SU-DHL-6 (cell line): ENCODE measurements around the gene S100A14.

Experiments used
- EZH2phosphoT487 ChIP-seq: fragments of 200-600 bp; sonication (generic), shearing (Covaris generic); conservative IDR thresholded peaks from 2 replicates; pipeline ENCODE4 v1.6.1; 2018; ENCODE audit warnings: mild to moderate bottlenecking, antibody characterized with exemption, low read length, moderate library complexity, mixed read lengths
- TF ChIP-seq, protein P1 (sequence below): fragments of 200-600 bp; sonication (generic); IDR thresholded peaks from one replicate; pipeline ENCODE4 v1.5.1; 2017; ENCODE audit warnings: antibody characterized with exemption, mild to moderate bottlenecking, low read length, moderate library complexity; ENCODE audit not compliant: insufficient read depth, poor library complexity, severe bottlenecking

DNA sequence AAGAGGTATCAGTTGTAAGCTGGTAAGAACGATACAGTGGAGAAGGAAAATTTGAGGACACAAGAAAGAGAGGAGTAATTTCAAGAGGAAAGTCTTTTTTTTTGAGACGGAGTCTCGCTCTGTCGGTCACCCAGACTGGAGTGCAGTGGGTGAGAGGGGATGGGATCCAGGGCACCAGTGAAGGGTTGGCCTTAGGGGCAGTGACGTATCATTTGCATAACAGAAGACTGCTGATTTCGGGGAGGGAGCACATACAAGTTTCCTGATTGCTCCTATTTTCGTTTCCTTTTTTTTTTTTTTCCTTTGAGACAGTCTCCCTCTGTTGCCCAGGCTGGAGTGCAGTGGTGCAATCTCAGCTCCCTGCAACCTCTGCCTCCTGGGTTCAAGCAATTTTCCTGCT lies 7.0 kb upstream of the S100A14 start:
- TF ChIP-seq, protein P1, sequence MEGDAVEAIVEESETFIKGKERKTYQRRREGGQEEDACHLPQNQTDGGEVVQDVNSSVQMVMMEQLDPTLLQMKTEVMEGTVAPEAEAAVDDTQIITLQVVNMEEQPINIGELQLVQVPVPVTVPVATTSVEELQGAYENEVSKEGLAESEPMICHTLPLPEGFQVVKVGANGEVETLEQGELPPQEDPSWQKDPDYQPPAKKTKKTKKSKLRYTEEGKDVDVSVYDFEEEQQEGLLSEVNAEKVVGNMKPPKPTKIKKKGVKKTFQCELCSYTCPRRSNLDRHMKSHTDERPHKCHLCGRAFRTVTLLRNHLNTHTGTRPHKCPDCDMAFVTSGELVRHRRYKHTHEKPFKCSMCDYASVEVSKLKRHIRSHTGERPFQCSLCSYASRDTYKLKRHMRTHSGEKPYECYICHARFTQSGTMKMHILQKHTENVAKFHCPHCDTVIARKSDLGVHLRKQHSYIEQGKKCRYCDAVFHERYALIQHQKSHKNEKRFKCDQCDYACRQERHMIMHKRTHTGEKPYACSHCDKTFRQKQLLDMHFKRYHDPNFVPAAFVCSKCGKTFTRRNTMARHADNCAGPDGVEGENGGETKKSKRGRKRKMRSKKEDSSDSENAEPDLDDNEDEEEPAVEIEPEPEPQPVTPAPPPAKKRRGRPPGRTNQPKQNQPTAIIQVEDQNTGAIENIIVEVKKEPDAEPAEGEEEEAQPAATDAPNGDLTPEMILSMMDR = no peak
- no peak for TF ChIP-seq EZH2phosphoT487
